ENCODE measurements around the gene RHEB.

The RHEB gene

DNA sequence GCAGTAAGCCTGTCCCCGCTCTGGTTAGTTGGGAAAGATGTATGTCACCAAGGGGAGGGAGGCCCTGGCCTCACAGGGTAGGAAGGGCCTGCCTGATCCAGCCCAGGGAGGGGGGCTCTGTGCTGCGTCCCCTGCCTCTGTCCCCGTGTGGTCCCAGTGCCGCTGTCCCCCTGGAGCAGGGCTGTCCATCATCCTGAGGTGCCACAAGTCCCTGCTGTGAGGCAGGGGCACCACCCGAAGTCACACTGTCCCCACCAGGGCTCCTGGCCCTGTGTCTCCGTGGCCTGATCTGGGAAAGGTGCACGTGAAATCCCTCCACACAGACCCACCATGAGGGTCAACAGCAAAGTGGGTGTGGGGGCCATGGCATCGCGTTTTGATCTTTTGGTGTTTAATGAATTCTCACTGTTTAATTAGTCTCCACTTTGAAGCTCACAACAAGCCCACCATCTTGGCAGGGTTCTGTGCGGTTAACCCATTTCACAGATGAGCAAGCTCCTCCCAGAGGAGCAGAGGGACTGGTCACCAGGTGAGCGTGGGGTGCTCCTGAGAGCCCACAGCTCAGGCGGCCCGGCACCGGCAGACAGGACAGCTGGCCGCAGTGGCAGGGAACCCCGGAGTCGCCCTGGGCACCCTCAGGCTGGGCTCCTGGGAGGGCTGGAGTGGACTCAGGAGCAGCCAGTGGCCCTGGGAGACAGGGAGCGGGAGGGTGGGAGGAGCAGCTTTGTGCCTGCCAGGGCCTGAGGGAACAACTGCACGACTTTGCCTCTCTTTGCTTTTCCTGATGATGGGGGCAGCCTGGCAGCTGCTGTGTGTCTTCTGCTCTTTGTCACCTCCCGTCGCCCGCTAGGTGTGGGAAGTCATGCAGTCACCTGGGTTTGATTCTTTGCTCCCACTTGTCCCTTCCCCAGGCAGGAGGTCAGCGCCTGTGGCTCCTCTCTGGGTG, 67.8 kb downstream of the RHEB start:
- H3K9me3 ChIP-seq (ENCODE audit: control insufficient read depth in 1 of 2, low read length in 2 of 2), result no peaks in the 10 kb centered on the region
- H3K36me3 ChIP-seq (ENCODE audit: control insufficient read depth in 1 of 2, insufficient read depth in 2 of 2, low read length in 2 of 2), result no peaks in the 10 kb centered on the region
- no peak overlapping the region for H3K9ac ChIP-seq (ENCODE audit: low read depth in 1 of 2, low read length in 2 of 2)
- H3K27me3 ChIP-seq (ENCODE audit: control insufficient read depth in 1 of 2, insufficient read depth in 2 of 2, low read length in 2 of 2), result peaks cover 0 to 4% of the 10 kb centered on the region in 2 donors
- H3K4me1 ChIP-seq (ENCODE audit: control insufficient read depth in 1 of 2, insufficient read depth in 2 of 2, low read length in 2 of 2), result peaks cover 0 to 6% of the 10 kb centered on the region in 2 donors
- no peak overlapping the region for H3K4me3 ChIP-seq (ENCODE audit: low read depth in 1 of 2, low read length in 2 of 2)
- no peak overlapping the region for H3K27ac ChIP-seq (ENCODE audit: low read depth, low read length)

DNA sequence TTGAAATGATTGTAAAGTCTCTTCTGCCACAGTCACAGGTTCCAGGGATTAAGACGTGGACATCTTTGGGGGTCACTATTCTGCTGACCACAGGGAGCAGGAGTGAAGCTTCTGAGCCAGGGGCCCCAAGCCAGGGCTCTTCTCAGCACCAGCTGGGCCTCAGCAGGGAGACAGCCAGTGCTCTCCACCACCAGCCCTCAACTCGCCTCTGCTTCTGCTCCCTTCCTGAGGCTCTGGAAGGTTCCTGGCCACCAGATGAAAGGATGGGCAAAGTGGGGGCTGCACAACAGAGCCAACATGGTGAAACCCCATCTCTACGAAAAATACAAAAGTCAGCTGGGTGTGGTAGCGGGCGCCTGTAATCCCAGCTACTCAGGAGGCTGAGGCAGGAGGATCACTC, 68.5 kb downstream of the RHEB start:
- Histone ChIP-seq H3K27ac (ENCODE audit: low read depth, low read length) (no peak overlapping the region), H3K9me3 (ENCODE audit: control insufficient read depth in 1 of 2, low read length in 2 of 2) (no peaks in the 10 kb centered on the region), H3K36me3 (ENCODE audit: control insufficient read depth in 1 of 2, insufficient read depth in 2 of 2, low read length in 2 of 2) (no peaks in the 10 kb centered on the region), H3K4me3 (ENCODE audit: low read depth in 1 of 2, low read length in 2 of 2) (no peak overlapping the region), H3K9ac (ENCODE audit: low read depth in 1 of 2, low read length in 2 of 2) (no peak overlapping the region), H3K27me3 (ENCODE audit: control insufficient read depth in 1 of 2, insufficient read depth in 2 of 2, low read length in 2 of 2) (peaks cover 0 to 4% of the 10 kb centered on the region in 2 donors), H3K4me1 (ENCODE audit: control insufficient read depth in 1 of 2, insufficient read depth in 2 of 2, low read length in 2 of 2) (peaks cover 0 to 6% of the 10 kb centered on the region in 2 donors)

DNA sequence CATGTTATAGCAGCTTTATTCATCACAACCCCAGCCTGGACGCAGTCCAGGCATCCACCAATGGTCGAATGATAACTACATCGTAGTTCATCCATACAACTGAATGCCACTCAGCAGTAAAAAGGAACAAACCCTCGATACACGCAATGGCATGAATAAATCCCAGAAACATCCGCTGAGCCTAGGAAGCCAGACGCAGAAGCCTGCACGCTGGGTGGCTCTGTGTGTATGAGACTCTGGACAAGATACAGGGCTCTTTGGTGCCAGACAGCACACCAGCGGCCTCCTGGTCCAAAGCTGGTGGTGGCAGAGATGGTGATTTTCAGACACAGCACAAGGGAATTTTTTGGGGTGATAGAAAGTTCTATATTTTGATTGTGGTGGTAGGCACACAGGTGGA, 69.7 kb downstream of the RHEB start:
- Histone ChIP-seq H3K36me3 (ENCODE audit: control insufficient read depth in 1 of 2, insufficient read depth in 2 of 2, low read length in 2 of 2) (no peaks in the 10 kb centered on the region), H3K27ac (ENCODE audit: low read depth, low read length) (no peak overlapping the region), H3K9ac (ENCODE audit: low read depth in 1 of 2, low read length in 2 of 2) (no peak overlapping the region), H3K4me1 (ENCODE audit: control insufficient read depth in 1 of 2, insufficient read depth in 2 of 2, low read length in 2 of 2) (peaks cover 0 to 6% of the 10 kb centered on the region in 2 donors), H3K9me3 (ENCODE audit: control insufficient read depth in 1 of 2, low read length in 2 of 2) (no peaks in the 10 kb centered on the region), H3K27me3 (ENCODE audit: control insufficient read depth in 1 of 2, insufficient read depth in 2 of 2, low read length in 2 of 2) (peaks cover 0 to 4% of the 10 kb centered on the region in 2 donors), H3K4me3 (ENCODE audit: low read depth in 1 of 2, low read length in 2 of 2) (no peak overlapping the region)

DNA sequence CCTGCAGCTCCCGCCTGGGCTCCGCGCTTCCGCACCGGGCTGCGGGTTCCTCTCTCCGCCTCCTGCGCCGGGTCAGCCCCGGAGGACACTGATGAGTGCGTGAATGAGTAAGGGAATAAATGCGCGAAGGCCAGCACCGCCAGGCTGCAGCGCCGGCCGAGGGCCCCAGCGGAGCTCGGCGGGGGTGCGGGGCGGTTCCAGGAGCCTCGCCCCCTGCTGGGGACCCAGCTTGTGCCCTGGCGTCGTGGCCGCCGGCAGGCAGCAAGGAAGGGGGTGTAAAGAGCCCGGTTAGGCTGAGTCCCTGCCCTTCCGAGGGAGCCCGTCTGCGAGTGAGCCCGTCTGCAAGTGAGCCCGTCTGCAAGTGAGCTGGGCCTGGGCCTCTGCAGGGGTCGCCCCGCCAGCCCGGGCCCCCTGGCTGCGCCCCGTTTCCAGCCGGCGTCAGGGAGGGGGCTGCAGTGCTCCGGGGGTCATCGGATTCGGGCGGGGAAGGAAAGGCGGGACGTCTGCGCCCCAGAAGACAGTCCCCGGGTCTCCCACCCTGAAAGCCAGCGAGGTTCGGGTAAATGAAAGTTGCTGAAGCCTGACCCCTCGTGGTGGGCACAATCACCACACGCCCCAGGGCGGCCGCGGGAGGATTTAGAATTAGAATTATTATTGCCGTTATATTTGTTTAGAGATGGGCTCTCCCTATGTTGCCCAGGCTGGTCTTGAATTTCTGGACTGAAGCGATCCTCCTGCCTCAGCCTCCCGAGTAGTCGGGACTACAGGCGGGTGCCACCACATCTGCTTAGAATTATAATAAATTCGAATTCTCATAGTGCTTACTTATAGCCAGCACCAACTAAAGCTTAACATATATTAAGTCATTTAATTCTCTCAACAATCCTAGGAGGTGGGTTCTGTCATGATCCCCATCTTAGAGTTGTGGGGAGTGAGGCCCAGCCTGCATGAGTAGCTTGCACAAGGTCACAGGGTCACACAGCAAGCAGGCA, 71.1 kb downstream of the RHEB start:
- Histone ChIP-seq H3K9me3 (ENCODE audit: control insufficient read depth in 1 of 2, low read length in 2 of 2) (no peaks in the 10 kb centered on the region), H3K36me3 (ENCODE audit: control insufficient read depth in 1 of 2, insufficient read depth in 2 of 2, low read length in 2 of 2) (no peaks in the 10 kb centered on the region), H3K9ac (ENCODE audit: low read depth in 1 of 2, low read length in 2 of 2) (peak overlapping the region; percentile 63 to 69), H3K27ac (ENCODE audit: low read depth, low read length) (no peak overlapping the region), H3K4me3 (ENCODE audit: low read depth in 1 of 2, low read length in 2 of 2) (peak overlapping the region; percentile 71 to 74), H3K4me1 (ENCODE audit: control insufficient read depth in 1 of 2, insufficient read depth in 2 of 2, low read length in 2 of 2) (peaks cover 0 to 6% of the 10 kb centered on the region in 2 donors), H3K27me3 (ENCODE audit: control insufficient read depth in 1 of 2, insufficient read depth in 2 of 2, low read length in 2 of 2) (peaks cover 0 to 4% of the 10 kb centered on the region in 2 donors)

DNA sequence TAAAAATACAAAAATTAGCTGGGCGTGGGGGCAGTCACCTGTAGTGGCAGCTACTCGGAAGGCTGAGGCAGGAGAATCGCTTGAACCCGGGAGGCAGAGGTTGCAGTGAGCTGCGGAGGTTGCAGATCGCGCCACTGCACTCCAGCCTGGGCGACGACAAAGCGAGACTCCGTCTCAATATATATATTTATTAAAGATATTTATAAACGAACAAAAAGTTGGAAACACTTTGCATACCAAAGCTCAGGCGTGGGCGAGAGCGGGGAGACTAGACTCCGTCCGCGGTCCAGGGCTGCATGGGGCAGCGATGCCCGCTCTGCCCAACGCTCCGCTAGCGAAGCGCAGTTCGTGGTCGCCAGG, 71.8 kb downstream of the RHEB start:
- Histone ChIP-seq H3K9ac (ENCODE audit: low read depth in 1 of 2, low read length in 2 of 2) (peak overlapping the region; percentile 63 to 69), H3K4me3 (ENCODE audit: low read depth in 1 of 2, low read length in 2 of 2) (peak overlapping the region; percentile 71 to 74), H3K9me3 (ENCODE audit: control insufficient read depth in 1 of 2, low read length in 2 of 2) (no peaks in the 10 kb centered on the region), H3K27me3 (ENCODE audit: control insufficient read depth in 1 of 2, insufficient read depth in 2 of 2, low read length in 2 of 2) (peaks cover 0 to 4% of the 10 kb centered on the region in 2 donors), H3K4me1 (ENCODE audit: control insufficient read depth in 1 of 2, insufficient read depth in 2 of 2, low read length in 2 of 2) (peaks cover 0 to 6% of the 10 kb centered on the region in 2 donors), H3K36me3 (ENCODE audit: control insufficient read depth in 1 of 2, insufficient read depth in 2 of 2, low read length in 2 of 2) (no peaks in the 10 kb centered on the region), H3K27ac (ENCODE audit: low read depth, low read length) (no peak overlapping the region)

DNA sequence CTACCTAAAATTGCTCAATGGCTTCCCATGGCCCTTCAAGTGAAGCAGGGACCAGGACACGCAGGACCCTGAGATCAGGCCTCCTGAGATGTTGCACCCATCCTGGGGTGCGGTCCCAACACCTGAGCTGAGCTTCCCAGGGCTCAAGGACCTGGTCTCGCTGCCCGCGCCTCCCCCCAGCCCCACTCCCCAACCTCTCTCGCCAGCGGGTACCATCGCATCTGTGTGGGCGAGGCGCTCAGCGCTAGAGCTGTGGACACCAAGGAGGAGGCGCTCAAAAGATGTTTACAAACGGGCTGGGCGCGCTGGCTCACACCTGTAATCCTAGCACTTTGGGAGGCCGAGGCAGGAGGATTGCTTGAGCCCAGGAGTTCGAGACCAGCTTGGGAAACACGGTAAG, 72.4 kb downstream of the RHEB start:
- Histone ChIP-seq H3K4me3 (ENCODE audit: low read depth in 1 of 2, low read length in 2 of 2) (no peak overlapping the region), H3K36me3 (ENCODE audit: control insufficient read depth in 1 of 2, insufficient read depth in 2 of 2, low read length in 2 of 2) (no peaks in the 10 kb centered on the region), H3K4me1 (ENCODE audit: control insufficient read depth in 1 of 2, insufficient read depth in 2 of 2, low read length in 2 of 2) (peaks cover 0 to 6% of the 10 kb centered on the region in 2 donors), H3K27me3 (ENCODE audit: control insufficient read depth in 1 of 2, insufficient read depth in 2 of 2, low read length in 2 of 2) (peaks cover 0 to 4% of the 10 kb centered on the region in 2 donors), H3K9ac (ENCODE audit: low read depth in 1 of 2, low read length in 2 of 2) (no peak overlapping the region), H3K9me3 (ENCODE audit: control insufficient read depth in 1 of 2, low read length in 2 of 2) (no peaks in the 10 kb centered on the region), H3K27ac (ENCODE audit: low read depth, low read length) (no peak overlapping the region)

DNA sequence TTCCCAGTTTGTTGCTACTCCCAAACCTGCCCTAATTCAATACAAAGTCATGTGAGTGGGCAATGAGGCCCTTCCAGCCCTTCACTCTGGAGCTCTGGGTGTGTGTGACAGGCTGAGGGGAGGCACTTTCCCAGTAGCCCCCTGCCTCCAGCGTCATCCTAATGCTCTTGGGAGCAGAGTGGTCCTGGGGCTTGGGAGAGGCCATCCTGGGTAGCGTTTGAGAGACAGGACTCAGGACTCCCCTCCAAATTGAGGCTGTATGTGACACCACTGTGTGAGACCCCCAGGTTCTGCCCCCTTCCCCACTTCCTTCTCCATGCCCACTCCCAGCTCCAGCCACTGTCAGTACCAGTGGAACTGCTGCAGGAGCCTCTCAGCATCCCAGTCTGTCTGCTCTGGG, 73.3 kb downstream of the RHEB start:
- H3K9me3 ChIP-seq (ENCODE audit: control insufficient read depth in 1 of 2, low read length in 2 of 2), result no peaks in the 10 kb centered on the region
- H3K4me3 ChIP-seq (ENCODE audit: low read depth in 1 of 2, low read length in 2 of 2), result no peak overlapping the region
- no peaks in the 10 kb centered on the region for H3K36me3 ChIP-seq (ENCODE audit: control insufficient read depth in 1 of 2, insufficient read depth in 2 of 2, low read length in 2 of 2)
- H3K27ac ChIP-seq (ENCODE audit: low read depth, low read length), result no peak overlapping the region
- peaks cover 0 to 6% of the 10 kb centered on the region in 2 donors for H3K4me1 ChIP-seq (ENCODE audit: control insufficient read depth in 1 of 2, insufficient read depth in 2 of 2, low read length in 2 of 2)
- H3K27me3 ChIP-seq (ENCODE audit: control insufficient read depth in 1 of 2, insufficient read depth in 2 of 2, low read length in 2 of 2), result peaks cover 0 to 4% of the 10 kb centered on the region in 2 donors
- H3K9ac ChIP-seq (ENCODE audit: low read depth in 1 of 2, low read length in 2 of 2), result no peak overlapping the region

DNA sequence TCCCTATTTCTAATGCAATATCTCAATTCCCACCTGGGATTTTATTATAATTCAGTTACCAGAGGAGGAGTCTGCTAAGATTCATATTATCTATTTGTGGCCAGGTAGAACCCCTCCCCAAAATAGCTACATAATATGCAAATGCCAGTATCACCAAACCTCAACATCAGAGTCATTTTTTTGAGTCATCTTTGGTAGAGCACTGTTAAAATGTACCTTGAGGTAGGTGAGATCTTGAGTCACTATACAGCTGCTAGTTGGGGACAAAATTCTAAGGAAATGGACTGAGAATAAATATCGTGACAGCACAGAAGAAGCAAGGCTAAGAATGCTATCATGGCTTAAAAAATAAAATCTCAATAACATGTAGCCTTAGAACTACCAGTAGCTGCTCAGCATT, 75.1 kb downstream of the RHEB start:
- H3K4me3 ChIP-seq (ENCODE audit: low read depth in 1 of 2, low read length in 2 of 2), result no peak overlapping the region

DNA sequence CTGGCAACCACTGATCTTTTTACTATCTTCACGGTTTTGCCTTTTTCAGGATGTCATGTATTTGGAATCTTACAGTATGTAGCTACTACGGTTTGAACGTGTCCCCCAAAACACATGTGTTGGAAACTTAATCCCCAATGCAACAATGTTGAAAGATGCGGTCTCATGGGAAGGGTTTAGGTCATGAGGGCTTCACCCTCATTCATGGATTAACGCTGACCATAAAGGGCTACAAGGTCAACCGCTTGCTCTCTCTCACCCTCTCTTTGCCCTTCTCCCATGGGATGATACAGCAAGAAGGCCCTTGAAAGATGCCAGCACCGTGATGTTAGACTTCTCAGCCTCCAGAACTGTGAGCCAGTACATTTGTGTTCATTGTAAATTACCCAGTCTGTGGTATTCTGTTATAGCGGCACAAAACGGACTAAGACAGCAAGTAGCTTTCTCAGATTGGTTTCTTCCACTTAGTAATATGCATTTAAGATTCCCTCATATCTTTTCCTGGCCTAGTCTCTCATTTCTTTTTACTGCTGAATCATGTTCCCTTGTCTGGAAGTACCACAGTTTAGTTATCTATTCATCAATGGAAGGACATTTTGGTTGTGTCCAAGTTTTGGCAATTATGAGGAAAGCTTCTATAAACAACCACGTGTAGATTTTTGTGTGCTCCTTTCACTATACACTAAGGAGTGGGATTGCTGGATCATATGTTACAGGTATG, 76.8 kb downstream of the RHEB start:
- peaks cover 17 to 20% of the 10 kb centered on the region in 2 donors for H3K27me3 ChIP-seq (ENCODE audit: control insufficient read depth in 1 of 2, insufficient read depth in 2 of 2, low read length in 2 of 2)
- no peaks in the 10 kb centered on the region for H3K9me3 ChIP-seq (ENCODE audit: control insufficient read depth in 1 of 2, low read length in 2 of 2)
- H3K36me3 ChIP-seq (ENCODE audit: control insufficient read depth in 1 of 2, insufficient read depth in 2 of 2, low read length in 2 of 2), result no peaks in the 10 kb centered on the region
- no peak overlapping the region for H3K27ac ChIP-seq (ENCODE audit: low read depth, low read length)
- peaks cover under 1 to 6% of the 10 kb centered on the region in 2 donors for H3K4me1 ChIP-seq (ENCODE audit: control insufficient read depth in 1 of 2, insufficient read depth in 2 of 2, low read length in 2 of 2)
- no peak overlapping the region for H3K4me3 ChIP-seq (ENCODE audit: low read depth in 1 of 2, low read length in 2 of 2)
- H3K9ac ChIP-seq (ENCODE audit: low read depth in 1 of 2, low read length in 2 of 2), result no peak overlapping the region

More for the DNA sequence above, 75.1 kb downstream of the RHEB start:
- Histone ChIP-seq H3K27me3 (ENCODE audit: control insufficient read depth in 1 of 2, insufficient read depth in 2 of 2, low read length in 2 of 2) (peaks cover 12 to 14% of the 10 kb centered on the region in 2 donors), H3K9me3 (ENCODE audit: control insufficient read depth in 1 of 2, low read length in 2 of 2) (no peaks in the 10 kb centered on the region), H3K27ac (ENCODE audit: low read depth, low read length) (no peak overlapping the region), H3K4me1 (ENCODE audit: control insufficient read depth in 1 of 2, insufficient read depth in 2 of 2, low read length in 2 of 2) (peaks cover 2 to 6% of the 10 kb centered on the region in 2 donors), H3K9ac (ENCODE audit: low read depth in 1 of 2, low read length in 2 of 2) (no peak overlapping the region), H3K36me3 (ENCODE audit: control insufficient read depth in 1 of 2, insufficient read depth in 2 of 2, low read length in 2 of 2) (no peaks in the 10 kb centered on the region)

All from duodenal mucosa (tissue), 2 donors.